H1 (cell line): Measurements from ENCODE around the gene MARK3. TPM values are rescaled to one million over a fixed set of nuclear protein-coding genes. Genes with fewer than 3 reads are reported as not detected.

Source experiments
- CTCF ChIA-PET: fragments of 300-600 bp; sonication (Branson Sonifier 250); formaldehyde crosslinking; loops from one replicate; lab custom pipeline; 2021; ENCODE audit not compliant: partially characterized antibody; lab: Charles Lee
- POLR2A ChIA-PET: fragments of 300-600 bp; sonication (Branson Sonifier 250); formaldehyde crosslinking; loops from one replicate; lab custom pipeline; 2021; ENCODE audit warnings: inconsistent platforms; ENCODE audit not compliant: partially characterized antibody; lab: Charles Lee
- DNase-seq, 2 experiments: peaks; one replicate each; pipeline versions ENCODE4 v3.0.0 to v3.0.0-alpha.2; 2010 to 2022; ENCODE audit warnings: low spot score in 2 of 2, low read depth in 1 of 2, mixed read lengths in 1 of 2
- FAIRE-seq: peaks from 2 replicates; lab custom pipeline; 2011; peaks lifted over from hg19 to GRCh38; lab: Jason Lieb, UNC
- H2AFZ ChIP-seq: 2 replicates; pipeline ENCODE4 v1.8.1; 2012; ENCODE audit warnings: low read length, inconsistent platforms
- H2AK5ac ChIP-seq: 2 replicates; pipeline ENCODE4 v1.6.1; 2013; ENCODE audit warnings: low read depth, low read length
- H2BK120ac ChIP-seq: replicated peaks from 2 replicates; pipeline ENCODE3; 2013; ENCODE audit warnings: low read depth, low read length, inconsistent platforms
- H2BK12ac ChIP-seq: 2 replicates; pipeline ENCODE4 v1.6.1; 2013; ENCODE audit warnings: low read depth, low read length
- H2BK15ac ChIP-seq: 2 replicates; pipeline ENCODE4 v1.6.1; 2013; ENCODE audit warnings: low read length
- H2BK20ac ChIP-seq: 2 replicates; pipeline ENCODE4 v1.6.1; 2013; ENCODE audit warnings: low read length
- H2BK5ac ChIP-seq: 2 replicates; pipeline ENCODE4 v1.6.1; 2013; ENCODE audit warnings: low read depth, low read length
- H3K14ac ChIP-seq: 2 replicates; pipeline ENCODE4 v1.6.1; 2013; ENCODE audit warnings: inconsistent platforms; ENCODE audit not compliant: insufficient read length
- H3K18ac ChIP-seq: 2 replicates; pipeline ENCODE4 v1.6.1; 2013; ENCODE audit warnings: low read length; ENCODE audit errors: extremely low read depth
- H3K23ac ChIP-seq: 2 replicates; pipeline ENCODE4 v1.6.1; 2013; ENCODE audit warnings: inconsistent platforms; ENCODE audit not compliant: insufficient read length
- H3K23me2 ChIP-seq: 2 replicates; pipeline ENCODE4 v1.6.1; 2013; ENCODE audit warnings: low read depth, low read length
- H3K27ac ChIP-seq: 2 replicates; pipeline ENCODE4 v1.6.1; 2011; ENCODE audit warnings: low read depth, low read length, inconsistent platforms
- H3K27me3 ChIP-seq, 4 experiments: replicated peaks in 1 of 4; 1 replicate in 1 of 4; 2 replicates in 3 of 4; pipeline versions ENCODE4 v1.6.1 to v1.8.1; 2011 to 2013; ENCODE audit warnings: low read length in 3 of 4, mild to moderate bottlenecking in 3 of 4, inconsistent platforms in 2 of 4, mixed read lengths in 2 of 4, moderate library complexity in 1 of 4; ENCODE audit not compliant: control insufficient read depth in 3 of 4, insufficient read depth in 3 of 4; ENCODE audit errors: extremely low read depth in 1 of 4
- H3K36me3 ChIP-seq, 4 experiments: 2 replicates each; pipeline versions ENCODE4 v1.6.1 to v1.8.1; 2011 to 2013; ENCODE audit warnings: mild to moderate bottlenecking in 4 of 4, low read length in 3 of 4, moderate library complexity in 2 of 4, control low read depth in 1 of 4, inconsistent platforms in 1 of 4; ENCODE audit not compliant: insufficient read depth in 4 of 4, control insufficient read depth in 2 of 4
- H3K4ac ChIP-seq: replicated peaks from 2 replicates; pipeline ENCODE3; 2013; ENCODE audit warnings: low read length, low read depth, mixed read lengths, inconsistent platforms; ENCODE audit not compliant: insufficient read length
- H3K4me1 ChIP-seq, 4 experiments: replicated peaks in 1 of 4; 1 replicate in 1 of 4; 2 replicates in 3 of 4; pipeline versions ENCODE4 v1.6.1 to v1.8.1; 2011 to 2013; ENCODE audit warnings: low read length in 3 of 4, inconsistent platforms in 2 of 4, mixed read lengths in 1 of 4; ENCODE audit not compliant: insufficient read depth in 4 of 4, control insufficient read depth in 3 of 4
- H3K4me2 ChIP-seq, 2 experiments: 2 replicates each; pipeline versions ENCODE4 v1.6.1 to v1.8.1; 2011 to 2013; ENCODE audit warnings: low read depth in 2 of 2, low read length in 2 of 2, control low read depth in 1 of 2, inconsistent platforms in 1 of 2, mild to moderate bottlenecking in 1 of 2; ENCODE audit not compliant: insufficient read depth in 1 of 2
- H3K4me3 ChIP-seq, 4 experiments: fragments of 200-600, 300-600 bp in 1 of 4; sonication (generic), shearing (Covaris generic), sonication (Bioruptor Twin) in 1 of 4; 2 replicates each; pipeline versions ENCODE4 v1.5.1 to v1.8.1; 2011 to 2016; ENCODE audit warnings: low read length in 4 of 4, low read depth in 3 of 4, control low read depth in 2 of 4, inconsistent platforms in 2 of 4, mild to moderate bottlenecking in 2 of 4, mixed read lengths in 1 of 4, moderate library complexity in 1 of 4; ENCODE audit not compliant: insufficient read depth in 2 of 4; ENCODE audit errors: extremely low read depth in 1 of 4
- H3K56ac ChIP-seq: replicated peaks from 2 replicates; pipeline ENCODE3; 2013; ENCODE audit warnings: low read depth, mild to moderate bottlenecking, mixed read lengths, low read length, inconsistent platforms; ENCODE audit not compliant: insufficient read length
- H3K79me1 ChIP-seq: 2 replicates; pipeline ENCODE4 v1.6.1; 2013; ENCODE audit warnings: low read depth, low read length, control low read depth
- H3K79me2 ChIP-seq, 2 experiments: 2 replicates each; pipeline versions ENCODE4 v1.6.1 to v1.8.1; 2012 to 2013; ENCODE audit warnings: low read length in 2 of 2, mild to moderate bottlenecking in 2 of 2, inconsistent platforms in 1 of 2; ENCODE audit not compliant: insufficient read depth in 2 of 2, control insufficient read depth in 1 of 2
- H3K9ac ChIP-seq, 4 experiments: replicated peaks in 1 of 4; 1 replicate in 1 of 4; 2 replicates in 3 of 4; pipeline versions ENCODE4 v1.6.1 to v1.8.1; 2011 to 2013; ENCODE audit warnings: low read depth in 3 of 4, low read length in 3 of 4, control low read depth in 2 of 4, mild to moderate bottlenecking in 2 of 4, moderate library complexity in 2 of 4, inconsistent platforms in 1 of 4; ENCODE audit errors: extremely low read depth in 1 of 4
- H3K9me3 ChIP-seq, 2 experiments: 2 replicates each; pipeline versions ENCODE4 v1.6.1 to v1.8.1; 2012 to 2013; ENCODE audit warnings: mild to moderate bottlenecking in 2 of 2, moderate library complexity in 2 of 2, control low read depth in 1 of 2, inconsistent platforms in 1 of 2, low read depth in 1 of 2, low read length in 1 of 2, mixed read lengths in 1 of 2; ENCODE audit not compliant: insufficient read depth in 2 of 2
- H4K20me1 ChIP-seq, 2 experiments: replicated peaks in 1 of 2; 2 replicates each; pipeline versions ENCODE3 to v1.8.1; 2011 to 2013; ENCODE audit warnings: inconsistent platforms in 2 of 2, low read length in 2 of 2, mild to moderate bottlenecking in 1 of 2; ENCODE audit not compliant: insufficient read depth in 2 of 2, control insufficient read depth in 1 of 2
- H4K5ac ChIP-seq: 2 replicates; pipeline ENCODE4 v1.6.1; 2013; ENCODE audit warnings: low read length, low read depth, mixed read lengths, inconsistent platforms; ENCODE audit not compliant: insufficient read length
- H4K8ac ChIP-seq: 2 replicates; pipeline ENCODE4 v1.8.0; 2013; ENCODE audit warnings: mild to moderate bottlenecking, moderate library complexity, low read length, inconsistent platforms; ENCODE audit not compliant: insufficient read depth; ENCODE audit errors: extremely low read depth
- H4K91ac ChIP-seq: replicated peaks from 2 replicates; pipeline ENCODE3; 2013; ENCODE audit warnings: low read length, mixed read lengths, inconsistent platforms; ENCODE audit not compliant: insufficient read length
- ASH2L ChIP-seq: fragments of 200-600, 300-600 bp; sonication (generic); IDR thresholded peaks from one replicate; pipeline ENCODE4 v1.7.1; 2017; ENCODE audit warnings: low read length
- CHD2 ChIP-seq: IDR thresholded peaks from 2 replicates; pipeline ENCODE4 v1.6.1; 2012; ENCODE audit warnings: low read length, improper control_type of control experiment
- GABPA ChIP-seq: IDR thresholded peaks from 2 replicates; pipeline ENCODE4 v1.6.1; 2011; ENCODE audit warnings: mild to moderate bottlenecking, low read length, moderate library complexity, borderline replicate concordance; ENCODE audit not compliant: insufficient read depth
- JUN ChIP-seq: IDR thresholded peaks from 2 replicates; pipeline ENCODE4 v1.6.1; 2011; ENCODE audit warnings: low read depth, mild to moderate bottlenecking, improper control_type of control experiment, low read length
- KDM5A ChIP-seq: fragments of 200-600 bp; IDR thresholded peaks from 2 replicates; pipeline ENCODE4 v1.7.1; 2012; ENCODE audit warnings: mild to moderate bottlenecking, low read length, inconsistent platforms, mixed read lengths
- SIX5 ChIP-seq: IDR thresholded peaks from 2 replicates; pipeline ENCODE4 v1.6.1; 2011; ENCODE audit warnings: mild to moderate bottlenecking, low read depth, low read length
- TCF12 ChIP-seq: IDR thresholded peaks from 2 replicates; pipeline ENCODE4 v1.6.1; 2011; ENCODE audit warnings: low read depth, mild to moderate bottlenecking, low read length
- WGBS, 2 experiments: shearing (Covaris generic) in 1 of 2; methylation state at CpG; one replicate each; pipeline versions ENCODE4 v1.1.6 to v1.1.7; 2013 to 2015; ENCODE audit warnings: low lambda C conversion rate in 2 of 2, mixed read lengths in 2 of 2, inconsistent platforms in 1 of 2, low coverage in 1 of 2, missing lambda C conversion rate in 1 of 2; ENCODE audit not compliant: insufficient replicate concordance in 2 of 2, insufficient coverage in 1 of 2, insufficient read length in 1 of 2; ENCODE audit errors: extremely low coverage in 1 of 2, missing lambda C conversion rate in 1 of 2; 5-methylcytosine and 5-hydroxymethylcytosine counted together
- polyA plus RNA-seq, 7 experiments: library from polyadenylated mRNA; depleted of rRNA in 3 of 7; stranded (reverse) in 5 of 7; unstranded in 2 of 7; fragments of >200 nt in 5 of 7; fragments of 200-250 nt in 2 of 7; gene quantifications; 1 replicate in 5 of 7; 2 replicates in 1 of 7; 4 replicates in 1 of 7; pipeline versions ENCODE4 v1.2.1 to v1.2.3, GENCODE V29; 2011 to 2013; ENCODE audit warnings: missing spikeins in 2 of 7, mixed read lengths in 2 of 7
- total RNA-seq: library from RNA; stranded (reverse); fragmentation: NEBNext Ultra II Directional; extraction: Animal tissue kit (Norgen Biotek cat#: 25700); gene quantifications from 2 replicates; pipeline ENCODE4 v1.2.1, GENCODE V29; 2021
- TF ChIP-seq, protein P1 (sequence below): IDR thresholded peaks from 2 replicates; pipeline ENCODE4 v1.6.1; 2012; ENCODE audit warnings: low read length, inconsistent platforms

Gene MARK3
- total and polyA plus RNA-seq, 2 of the 8 experiments (the other 6 are each of a cell fraction or from before 2014, with no cell fraction given), result 39.4 to 76.9 TPM

DNA sequence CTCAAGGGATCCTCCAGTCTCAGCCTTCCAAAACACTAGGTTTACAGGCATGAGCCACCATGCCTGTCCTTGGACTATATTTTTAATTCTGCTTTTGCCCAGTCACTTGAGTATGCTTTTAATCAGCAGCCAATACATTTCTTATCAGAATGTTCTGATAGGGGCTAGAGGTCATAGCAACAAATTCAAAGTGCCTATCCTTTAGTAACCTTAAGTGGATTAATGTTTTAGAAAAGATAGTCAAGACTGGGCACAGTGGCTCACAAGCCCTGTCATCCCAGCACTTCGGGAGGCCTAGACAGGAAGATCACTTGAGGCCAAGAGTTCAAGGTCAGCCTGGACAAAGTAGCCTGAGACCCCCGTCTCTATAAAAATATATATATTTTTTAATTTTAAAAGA, 100.3 kb downstream of the MARK3 start:
- Histone ChIP-seq H3K4me1 (no peaks in the 10 kb centered on the region), H3K27ac (no peak overlapping the region), H3K36me3 (peaks cover 8 to 19% (median 15%) of the 10 kb centered on the region in 4 experiments; a peak in 7 of 8 replicates), H4K5ac (no peak overlapping the region), H2AK5ac (no peak overlapping the region), H2BK20ac (no peak overlapping the region), H3K4me2 (no peak overlapping the region), H4K20me1 (peaks cover 0 to 3% of the 10 kb centered on the region in 2 experiments), H3K23ac (no peak overlapping the region), H2AFZ (no peak overlapping the region), H3K14ac (no peak overlapping the region), H3K79me2 (no peaks in the 10 kb centered on the region), H3K79me1 (no peaks in the 10 kb centered on the region; the same call in 1 of the 2 replicates), H4K91ac (no peak overlapping the region), H3K27me3 (no peaks in the 10 kb centered on the region), H2BK120ac (no peak overlapping the region), H2BK5ac (no peak overlapping the region), H3K4me3 (no peak overlapping the region), H3K23me2 (no peaks in the 10 kb centered on the region), H3K9me3 (no peaks in the 10 kb centered on the region), H2BK12ac (no peak overlapping the region), H3K56ac (no peak overlapping the region), H3K4ac (no peak overlapping the region), H4K8ac (no peak overlapping the region), H3K9ac (no peak overlapping the region), H3K18ac (no peak overlapping the region), H2BK15ac (no peak overlapping the region)
- ChIA-PET CTCF (interaction anchor here (1.2 kb wide), 1 partner anchor 61 kb away, joined by 4 read pairs; no protein-coding TSS in a partner anchor), POLR2A (no interaction called here)
- no peak for FAIRE-seq
- 98% methylated on average over 2 of the region's 2 CpGs; no CpG with 5 or more reads in 1 of the 2 experiments for WGBS, 2 experiments
- DNase-seq, result no peak
- TF ChIP-seq TCF12 (no peak), ASH2L (no peak), KDM5A (no peak), CHD2 (no peak), GABPA (no peak), JUN (no peak), SIX5 (no peak)
- TF ChIP-seq, protein P1, sequence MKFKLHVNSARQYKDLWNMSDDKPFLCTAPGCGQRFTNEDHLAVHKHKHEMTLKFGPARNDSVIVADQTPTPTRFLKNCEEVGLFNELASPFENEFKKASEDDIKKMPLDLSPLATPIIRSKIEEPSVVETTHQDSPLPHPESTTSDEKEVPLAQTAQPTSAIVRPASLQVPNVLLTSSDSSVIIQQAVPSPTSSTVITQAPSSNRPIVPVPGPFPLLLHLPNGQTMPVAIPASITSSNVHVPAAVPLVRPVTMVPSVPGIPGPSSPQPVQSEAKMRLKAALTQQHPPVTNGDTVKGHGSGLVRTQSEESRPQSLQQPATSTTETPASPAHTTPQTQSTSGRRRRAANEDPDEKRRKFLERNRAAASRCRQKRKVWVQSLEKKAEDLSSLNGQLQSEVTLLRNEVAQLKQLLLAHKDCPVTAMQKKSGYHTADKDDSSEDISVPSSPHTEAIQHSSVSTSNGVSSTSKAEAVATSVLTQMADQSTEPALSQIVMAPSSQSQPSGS, result no peak
